NK-92 (cell line): Measurements from ENCODE around the gene OR10H4.
"Not testable (repeated sequence)": the region's sequence is repeated elsewhere in the genome, so short reads cannot be mapped to it uniquely, and the experiment has no call there.

ENCODE experiments used
- DNase-seq: peaks from one replicate; lab custom pipeline; 2025; ENCODE audit not compliant: unreplicated experiment; lab: John Stamatoyannopoulos, UW

Gene OR10H4

GRCh38 chr19:15948223-15949058, at the start of gene OR10H4:
Gene OR10H4, plus strand, starts transcription at chr19:15949008. Its CDS starts 0 bp downstream, at chr19:15949008.
- DNase-seq: no peak

GRCh38 chr19:15899561-15899960, 49.2 kb upstream of the OR10H4 start:
- not testable (repeated sequence) for DNase-seq

- DNase-seq: not testable (repeated sequence)
Measured at GRCh38 chr19:15900032-15900431, 48.8 kb upstream of the OR10H4 start.

GRCh38 chr19:15900504-15900903, 48.3 kb upstream of the OR10H4 start:
- DNase-seq: no peak

- no peak for DNase-seq
Measured at GRCh38 chr19:15902254-15902653, 46.6 kb upstream of the OR10H4 start.

GRCh38 chr19:15902898-15903297, 45.9 kb upstream of the OR10H4 start:
- DNase-seq: not testable (repeated sequence)

GRCh38 chr19:15905026-15905425, 43.8 kb upstream of the OR10H4 start:
- no peak for DNase-seq

- no peak for DNase-seq
Measured at GRCh38 chr19:15911599-15912235, 37.1 kb upstream of the OR10H4 start.

- no peak for DNase-seq
Measured at GRCh38 chr19:15913384-15913783, 35.4 kb upstream of the OR10H4 start.

- no peak for DNase-seq
Measured at GRCh38 chr19:15913830-15914229, 35.0 kb upstream of the OR10H4 start.

GRCh38 chr19:15915109-15915508, 33.7 kb upstream of the OR10H4 start:
- DNase-seq: no peak

- no peak for DNase-seq
Measured at GRCh38 chr19:15919243-15919642, 29.6 kb upstream of the OR10H4 start.

- DNase-seq: no peak
Measured at GRCh38 chr19:15922021-15922420, 26.8 kb upstream of the OR10H4 start.

- DNase-seq: no peak
Measured at GRCh38 chr19:15923702-15924101, 25.1 kb upstream of the OR10H4 start.

GRCh38 chr19:15926484-15926883, 22.3 kb upstream of the OR10H4 start:
- DNase-seq: no peak

GRCh38 chr19:15928321-15928720, 20.5 kb upstream of the OR10H4 start:
- no peak for DNase-seq

GRCh38 chr19:15933761-15934331, 15.0 kb upstream of the OR10H4 start:
- DNase-seq: not testable (repeated sequence)

- no peak for DNase-seq
Measured at GRCh38 chr19:15934332-15935078, 14.3 kb upstream of the OR10H4 start, which contains the start of gene CYP4F11. Gene CYP4F11, minus strand, starts transcription at chr19:15934529. Its CDS starts 121 bp downstream, at chr19:15934408.

GRCh38 chr19:15935167-15935702, 13.6 kb upstream of the OR10H4 start:
- no peak for DNase-seq

GRCh38 chr19:15936173-15936572, 12.6 kb upstream of the OR10H4 start:
- DNase-seq: no peak

GRCh38 chr19:15936950-15937349, 11.9 kb upstream of the OR10H4 start:
- no peak for DNase-seq
